H1 (cell line): ENCODE data around the gene SWI5. TPM values are rescaled to one million over a fixed set of nuclear protein-coding genes. Genes with fewer than 3 reads are reported as not detected.

Source experiments
- CTCF ChIA-PET: fragments of 300-600 bp; sonication (Branson Sonifier 250); formaldehyde crosslinking; loops from one replicate; lab custom pipeline; 2021; ENCODE audit not compliant: partially characterized antibody; lab: Charles Lee
- POLR2A ChIA-PET: fragments of 300-600 bp; sonication (Branson Sonifier 250); formaldehyde crosslinking; loops from one replicate; lab custom pipeline; 2021; ENCODE audit warnings: inconsistent platforms; ENCODE audit not compliant: partially characterized antibody; lab: Charles Lee
- DNase-seq, 2 experiments: peaks; one replicate each; pipeline versions ENCODE4 v3.0.0 to v3.0.0-alpha.2; 2010 to 2022; ENCODE audit warnings: low spot score in 2 of 2, low read depth in 1 of 2, mixed read lengths in 1 of 2
- FAIRE-seq: peaks from 2 replicates; lab custom pipeline; 2011; peaks lifted over from hg19 to GRCh38; lab: Jason Lieb, UNC
- H2AFZ ChIP-seq: 2 replicates; pipeline ENCODE4 v1.8.1; 2012; ENCODE audit warnings: low read length, inconsistent platforms
- H2AK5ac ChIP-seq: 2 replicates; pipeline ENCODE4 v1.6.1; 2013; ENCODE audit warnings: low read depth, low read length
- H2BK120ac ChIP-seq: replicated peaks from 2 replicates; pipeline ENCODE3; 2013; ENCODE audit warnings: low read depth, low read length, inconsistent platforms
- H2BK12ac ChIP-seq: 2 replicates; pipeline ENCODE4 v1.6.1; 2013; ENCODE audit warnings: low read depth, low read length
- H2BK15ac ChIP-seq: 2 replicates; pipeline ENCODE4 v1.6.1; 2013; ENCODE audit warnings: low read length
- H2BK20ac ChIP-seq: 2 replicates; pipeline ENCODE4 v1.6.1; 2013; ENCODE audit warnings: low read length
- H2BK5ac ChIP-seq: 2 replicates; pipeline ENCODE4 v1.6.1; 2013; ENCODE audit warnings: low read depth, low read length
- H3K14ac ChIP-seq: 2 replicates; pipeline ENCODE4 v1.6.1; 2013; ENCODE audit warnings: inconsistent platforms; ENCODE audit not compliant: insufficient read length
- H3K18ac ChIP-seq: 2 replicates; pipeline ENCODE4 v1.6.1; 2013; ENCODE audit warnings: low read length; ENCODE audit errors: extremely low read depth
- H3K23ac ChIP-seq: 2 replicates; pipeline ENCODE4 v1.6.1; 2013; ENCODE audit warnings: inconsistent platforms; ENCODE audit not compliant: insufficient read length
- H3K23me2 ChIP-seq: 2 replicates; pipeline ENCODE4 v1.6.1; 2013; ENCODE audit warnings: low read depth, low read length
- H3K27ac ChIP-seq: 2 replicates; pipeline ENCODE4 v1.6.1; 2011; ENCODE audit warnings: low read depth, low read length, inconsistent platforms
- H3K27me3 ChIP-seq, 4 experiments: replicated peaks in 1 of 4; 1 replicate in 1 of 4; 2 replicates in 3 of 4; pipeline versions ENCODE4 v1.6.1 to v1.8.1; 2011 to 2013; ENCODE audit warnings: low read length in 3 of 4, mild to moderate bottlenecking in 3 of 4, inconsistent platforms in 2 of 4, mixed read lengths in 2 of 4, moderate library complexity in 1 of 4; ENCODE audit not compliant: control insufficient read depth in 3 of 4, insufficient read depth in 3 of 4; ENCODE audit errors: extremely low read depth in 1 of 4
- H3K36me3 ChIP-seq, 4 experiments: 2 replicates each; pipeline versions ENCODE4 v1.6.1 to v1.8.1; 2011 to 2013; ENCODE audit warnings: mild to moderate bottlenecking in 4 of 4, low read length in 3 of 4, moderate library complexity in 2 of 4, control low read depth in 1 of 4, inconsistent platforms in 1 of 4; ENCODE audit not compliant: insufficient read depth in 4 of 4, control insufficient read depth in 2 of 4
- H3K4ac ChIP-seq: replicated peaks from 2 replicates; pipeline ENCODE3; 2013; ENCODE audit warnings: low read length, low read depth, mixed read lengths, inconsistent platforms; ENCODE audit not compliant: insufficient read length
- H3K4me1 ChIP-seq, 4 experiments: replicated peaks in 1 of 4; 1 replicate in 1 of 4; 2 replicates in 3 of 4; pipeline versions ENCODE4 v1.6.1 to v1.8.1; 2011 to 2013; ENCODE audit warnings: low read length in 3 of 4, inconsistent platforms in 2 of 4, mixed read lengths in 1 of 4; ENCODE audit not compliant: insufficient read depth in 4 of 4, control insufficient read depth in 3 of 4
- H3K4me2 ChIP-seq, 2 experiments: 2 replicates each; pipeline versions ENCODE4 v1.6.1 to v1.8.1; 2011 to 2013; ENCODE audit warnings: low read depth in 2 of 2, low read length in 2 of 2, control low read depth in 1 of 2, inconsistent platforms in 1 of 2, mild to moderate bottlenecking in 1 of 2; ENCODE audit not compliant: insufficient read depth in 1 of 2
- H3K4me3 ChIP-seq, 4 experiments: fragments of 200-600, 300-600 bp in 1 of 4; sonication (generic), shearing (Covaris generic), sonication (Bioruptor Twin) in 1 of 4; 2 replicates each; pipeline versions ENCODE4 v1.5.1 to v1.8.1; 2011 to 2016; ENCODE audit warnings: low read length in 4 of 4, low read depth in 3 of 4, control low read depth in 2 of 4, inconsistent platforms in 2 of 4, mild to moderate bottlenecking in 2 of 4, mixed read lengths in 1 of 4, moderate library complexity in 1 of 4; ENCODE audit not compliant: insufficient read depth in 2 of 4; ENCODE audit errors: extremely low read depth in 1 of 4
- H3K56ac ChIP-seq: replicated peaks from 2 replicates; pipeline ENCODE3; 2013; ENCODE audit warnings: low read depth, mild to moderate bottlenecking, mixed read lengths, low read length, inconsistent platforms; ENCODE audit not compliant: insufficient read length
- H3K79me1 ChIP-seq: 2 replicates; pipeline ENCODE4 v1.6.1; 2013; ENCODE audit warnings: low read depth, low read length, control low read depth
- H3K79me2 ChIP-seq, 2 experiments: 2 replicates each; pipeline versions ENCODE4 v1.6.1 to v1.8.1; 2012 to 2013; ENCODE audit warnings: low read length in 2 of 2, mild to moderate bottlenecking in 2 of 2, inconsistent platforms in 1 of 2; ENCODE audit not compliant: insufficient read depth in 2 of 2, control insufficient read depth in 1 of 2
- H3K9ac ChIP-seq, 4 experiments: replicated peaks in 1 of 4; 1 replicate in 1 of 4; 2 replicates in 3 of 4; pipeline versions ENCODE4 v1.6.1 to v1.8.1; 2011 to 2013; ENCODE audit warnings: low read depth in 3 of 4, low read length in 3 of 4, control low read depth in 2 of 4, mild to moderate bottlenecking in 2 of 4, moderate library complexity in 2 of 4, inconsistent platforms in 1 of 4; ENCODE audit errors: extremely low read depth in 1 of 4
- H3K9me3 ChIP-seq, 2 experiments: 2 replicates each; pipeline versions ENCODE4 v1.6.1 to v1.8.1; 2012 to 2013; ENCODE audit warnings: mild to moderate bottlenecking in 2 of 2, moderate library complexity in 2 of 2, control low read depth in 1 of 2, inconsistent platforms in 1 of 2, low read depth in 1 of 2, low read length in 1 of 2, mixed read lengths in 1 of 2; ENCODE audit not compliant: insufficient read depth in 2 of 2
- H4K20me1 ChIP-seq, 2 experiments: replicated peaks in 1 of 2; 2 replicates each; pipeline versions ENCODE3 to v1.8.1; 2011 to 2013; ENCODE audit warnings: inconsistent platforms in 2 of 2, low read length in 2 of 2, mild to moderate bottlenecking in 1 of 2; ENCODE audit not compliant: insufficient read depth in 2 of 2, control insufficient read depth in 1 of 2
- H4K5ac ChIP-seq: 2 replicates; pipeline ENCODE4 v1.6.1; 2013; ENCODE audit warnings: low read length, low read depth, mixed read lengths, inconsistent platforms; ENCODE audit not compliant: insufficient read length
- H4K8ac ChIP-seq: 2 replicates; pipeline ENCODE4 v1.8.0; 2013; ENCODE audit warnings: mild to moderate bottlenecking, moderate library complexity, low read length, inconsistent platforms; ENCODE audit not compliant: insufficient read depth; ENCODE audit errors: extremely low read depth
- H4K91ac ChIP-seq: replicated peaks from 2 replicates; pipeline ENCODE3; 2013; ENCODE audit warnings: low read length, mixed read lengths, inconsistent platforms; ENCODE audit not compliant: insufficient read length
- FOSL1 ChIP-seq: IDR thresholded peaks from 2 replicates; pipeline ENCODE4 v1.6.1; 2011; ENCODE audit warnings: mild to moderate bottlenecking, low read depth, low read length, moderate library complexity; ENCODE audit not compliant: insufficient read depth
- PHF8 ChIP-seq: fragments of 200-600 bp; sonication (generic); conservative IDR thresholded peaks from 2 replicates; pipeline ENCODE4 v1.7.1; 2012; ENCODE audit warnings: low read depth, mild to moderate bottlenecking, inconsistent platforms, low read length, moderate library complexity
- POLR2A ChIP-seq, 2 experiments: IDR thresholded peaks; 1 replicate in 1 of 2; 2 replicates in 1 of 2; pipeline ENCODE4 v1.6.1; 2011; ENCODE audit warnings: low read depth in 2 of 2, low read length in 2 of 2, mild to moderate bottlenecking in 2 of 2; ENCODE audit errors: control extremely low read depth in 1 of 2
- SP4 ChIP-seq: IDR thresholded peaks from 2 replicates; pipeline ENCODE4 v1.6.1; 2012; ENCODE audit warnings: low read length, inconsistent platforms
- WGBS, 2 experiments: shearing (Covaris generic) in 1 of 2; methylation state at CpG; one replicate each; pipeline versions ENCODE4 v1.1.6 to v1.1.7; 2013 to 2015; ENCODE audit warnings: low lambda C conversion rate in 2 of 2, mixed read lengths in 2 of 2, inconsistent platforms in 1 of 2, low coverage in 1 of 2, missing lambda C conversion rate in 1 of 2; ENCODE audit not compliant: insufficient replicate concordance in 2 of 2, insufficient coverage in 1 of 2, insufficient read length in 1 of 2; ENCODE audit errors: extremely low coverage in 1 of 2, missing lambda C conversion rate in 1 of 2; 5-methylcytosine and 5-hydroxymethylcytosine counted together
- polyA plus RNA-seq, 7 experiments: library from polyadenylated mRNA; depleted of rRNA in 3 of 7; stranded (reverse) in 5 of 7; unstranded in 2 of 7; fragments of >200 nt in 5 of 7; fragments of 200-250 nt in 2 of 7; gene quantifications; 1 replicate in 5 of 7; 2 replicates in 1 of 7; 4 replicates in 1 of 7; pipeline versions ENCODE4 v1.2.1 to v1.2.3, GENCODE V29; 2011 to 2013; ENCODE audit warnings: missing spikeins in 2 of 7, mixed read lengths in 2 of 7
- total RNA-seq: library from RNA; stranded (reverse); fragmentation: NEBNext Ultra II Directional; extraction: Animal tissue kit (Norgen Biotek cat#: 25700); gene quantifications from 2 replicates; pipeline ENCODE4 v1.2.1, GENCODE V29; 2021
- TF ChIP-seq, protein P1 (sequence below): IDR thresholded peaks from 2 replicates; pipeline ENCODE4 v1.6.1; 2012; ENCODE audit warnings: low read length, inconsistent platforms

The SWI5 gene
- total and polyA plus RNA-seq, 2 of the 8 experiments (the other 6 are each of a cell fraction or from before 2014, with no cell fraction given): 29.0 to 59.5 TPM

DNA sequence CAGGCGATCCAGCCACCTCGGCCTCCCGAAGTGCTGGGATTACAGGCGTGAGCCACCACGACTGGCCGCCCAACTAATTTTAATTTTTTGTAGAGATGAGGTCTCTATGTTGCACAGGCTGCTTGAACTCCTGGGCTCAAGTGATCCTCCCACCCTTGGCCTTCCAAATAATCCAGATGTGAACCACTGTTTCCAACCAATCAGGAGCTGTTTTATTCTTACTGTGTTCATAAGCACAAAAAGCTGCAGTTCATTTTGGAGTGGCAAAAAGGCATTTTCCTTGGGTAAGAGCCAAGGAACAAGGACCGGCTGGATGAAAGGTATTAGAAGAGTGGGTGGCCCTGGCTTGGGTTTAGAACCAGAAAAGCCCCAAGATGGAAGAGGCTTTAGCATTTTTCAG, 59.1 kb downstream of the SWI5 start:
- ChIA-PET CTCF (interaction anchor here (0.9 to 2.1 kb wide), 6 partner anchors 9 to 78 kb away, joined by 3 to 13 read pairs (median 4); no protein-coding TSS in a partner anchor), POLR2A (interaction anchor here (0.6 to 3.1 kb wide), 9 partner anchors 11 to 121 kb away, joined by 3 to 13 read pairs (median 8); partner anchors contain the start of gene ODF2)
- no peaks in the 10 kb centered on the region for H3K79me1 ChIP-seq
- no peak overlapping the region for H3K18ac ChIP-seq
- H2BK20ac ChIP-seq: no peak overlapping the region
- H4K5ac ChIP-seq: no peak overlapping the region
- 90% methylated on average over 7 of the region's 7 CpGs; no CpG with 5 or more reads in 1 of the 2 experiments for WGBS, 2 experiments
- no peak overlapping the region for H3K14ac ChIP-seq
- no peak overlapping the region for H2AK5ac ChIP-seq
- no peak overlapping the region for H4K8ac ChIP-seq
- no peak overlapping the region for H3K27ac ChIP-seq
- no peak overlapping the region for H2BK5ac ChIP-seq
- H2BK120ac ChIP-seq: no peak overlapping the region
- no peaks in the 10 kb centered on the region for H3K9me3 ChIP-seq
- no peaks in the 10 kb centered on the region for H4K20me1 ChIP-seq
- no peak overlapping the region for H3K23ac ChIP-seq
- H2BK15ac ChIP-seq: no peak overlapping the region
- H3K27me3 ChIP-seq: no peaks in the 10 kb centered on the region; a peak in 1 of 7 replicates
- H3K79me2 ChIP-seq: no peaks in the 10 kb centered on the region
- FAIRE-seq (no peak), DNase-seq (no peak)
- H3K36me3 ChIP-seq: peaks cover 0 to 9% (median 2%) of the 10 kb centered on the region in 4 experiments; a peak in 4 of 8 replicates
- H2BK12ac ChIP-seq: no peak overlapping the region
- no peak overlapping the region for H3K4me3 ChIP-seq
- H3K4me1 ChIP-seq: no peaks in the 10 kb centered on the region; a peak in 1 of 7 replicates
- TF ChIP-seq PHF8: no peak
- TF ChIP-seq, protein P1, sequence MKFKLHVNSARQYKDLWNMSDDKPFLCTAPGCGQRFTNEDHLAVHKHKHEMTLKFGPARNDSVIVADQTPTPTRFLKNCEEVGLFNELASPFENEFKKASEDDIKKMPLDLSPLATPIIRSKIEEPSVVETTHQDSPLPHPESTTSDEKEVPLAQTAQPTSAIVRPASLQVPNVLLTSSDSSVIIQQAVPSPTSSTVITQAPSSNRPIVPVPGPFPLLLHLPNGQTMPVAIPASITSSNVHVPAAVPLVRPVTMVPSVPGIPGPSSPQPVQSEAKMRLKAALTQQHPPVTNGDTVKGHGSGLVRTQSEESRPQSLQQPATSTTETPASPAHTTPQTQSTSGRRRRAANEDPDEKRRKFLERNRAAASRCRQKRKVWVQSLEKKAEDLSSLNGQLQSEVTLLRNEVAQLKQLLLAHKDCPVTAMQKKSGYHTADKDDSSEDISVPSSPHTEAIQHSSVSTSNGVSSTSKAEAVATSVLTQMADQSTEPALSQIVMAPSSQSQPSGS: no peak
- TF ChIP-seq SP4: no peak
- TF ChIP-seq POLR2A (IDR thresholded peaks at IDR 0.05; ENCODE audit: control extremely low read depth in 1 of 2, low read depth in 2 of 2, low read length in 2 of 2): peak in 1 of 2 experiments; percentile 12; a peak in 1 of 3 replicates
- no peak for TF ChIP-seq FOSL1
- no peak overlapping the region for H3K9ac ChIP-seq
- no peaks in the 10 kb centered on the region for H3K23me2 ChIP-seq
- no peak overlapping the region for H3K4me2 ChIP-seq
- no peak overlapping the region for H2AFZ ChIP-seq
- H3K4ac ChIP-seq: no peak overlapping the region
- H4K91ac ChIP-seq: no peak overlapping the region
- no peak overlapping the region for H3K56ac ChIP-seq
